Endodermal cell (in vitro differentiated cells): ENCODE data around the gene AGBL1. TPM values are rescaled to one million over a fixed set of nuclear protein-coding genes. Genes with fewer than 3 reads are reported as not detected.

Source experiments
- DNase-seq: peaks from one replicate; pipeline ENCODE4 v3.0.0-alpha.2; 2017
- H3K27ac ChIP-seq: 2 replicates; pipeline ENCODE4 v1.5.1; 2013; ENCODE audit warnings: mild to moderate bottlenecking, low read depth, low read length, moderate library complexity
- H3K27me3 ChIP-seq: 2 replicates; pipeline ENCODE4 v1.6.1; 2013; ENCODE audit warnings: mild to moderate bottlenecking, low read length, moderate library complexity; ENCODE audit not compliant: insufficient read depth, control insufficient read depth, poor library complexity, severe bottlenecking
- H3K36me3 ChIP-seq: 2 replicates; pipeline ENCODE4 v1.7.0; 2013; ENCODE audit warnings: mild to moderate bottlenecking, low read length, moderate library complexity; ENCODE audit not compliant: control insufficient read depth, insufficient read depth
- H3K4me1 ChIP-seq: one replicate; pipeline ENCODE4 v1.7.0; 2013; ENCODE audit warnings: low read length; ENCODE audit not compliant: control insufficient read depth, insufficient read depth
- H3K4me3 ChIP-seq: 2 replicates; pipeline ENCODE4 v1.5.1; 2013; ENCODE audit warnings: mild to moderate bottlenecking, low read length, moderate library complexity
- H3K9ac ChIP-seq: 2 replicates; pipeline ENCODE4 v1.6.1; 2013; ENCODE audit warnings: mild to moderate bottlenecking, low read length, moderate library complexity; ENCODE audit not compliant: poor library complexity, severe bottlenecking; ENCODE audit errors: extremely low read depth
- H3K9me3 ChIP-seq: 2 replicates; pipeline ENCODE4 v1.6.1; 2013; ENCODE audit warnings: mild to moderate bottlenecking, low read length, moderate library complexity; ENCODE audit not compliant: control insufficient read depth
- H3K27ac Mint-ChIP-seq: 2 replicates; pipeline ENCODE4 v1.8.0; 2020; ENCODE audit warnings: mixed read lengths
- H3K27me3 Mint-ChIP-seq: 2 replicates; pipeline ENCODE4 v1.8.0; 2021; ENCODE audit warnings: mild to moderate bottlenecking, mixed read lengths; ENCODE audit not compliant: insufficient read depth
- H3K36me3 Mint-ChIP-seq: 2 replicates; pipeline ENCODE4 v1.8.0; 2020; ENCODE audit warnings: low read depth, mixed read lengths
- H3K4me1 Mint-ChIP-seq: 2 replicates; pipeline ENCODE4 v1.8.0; 2020; ENCODE audit warnings: mixed read lengths
- H3K4me3 Mint-ChIP-seq: 2 replicates; pipeline ENCODE4 v1.8.0; 2020; ENCODE audit warnings: mild to moderate bottlenecking, moderate library complexity, mixed read lengths
- H3K9me3 Mint-ChIP-seq: 2 replicates; pipeline ENCODE4 v1.8.0; 2020; ENCODE audit warnings: mild to moderate bottlenecking, mixed read lengths
- CTCF ChIP-seq: fragments of 200-600 bp; sonication (generic); conservative IDR thresholded peaks from 2 replicates; pipeline ENCODE4 v1.5.0; 2021; ENCODE audit warnings: antibody characterized with exemption, mild to moderate bottlenecking
- WGBS, 2 experiments: methylation state at CpG; one replicate each; pipeline versions ENCODE4 v1.1.5 to v1.1.7; 2013; ENCODE audit warnings: missing lambda C conversion rate in 2 of 2, mixed read lengths in 1 of 2; ENCODE audit not compliant: insufficient coverage in 1 of 2, insufficient read length in 1 of 2; 5-methylcytosine and 5-hydroxymethylcytosine counted together
- total RNA-seq, 2 donors: library from RNA; stranded (reverse); fragmentation: NEBNext Ultra II Directional in 1 of 2; extraction: Animal tissue kit (Norgen Biotek cat#: 25700) in 1 of 2; gene quantifications; 2 replicates in 1 of 2; 3 replicates in 1 of 2; pipeline ENCODE4 v1.2.1, GENCODE V29; 2021

The AGBL1 gene
- total RNA-seq, 2 donors from 2014 or later, result 0.07 to 0.11 TPM

GRCh38 chr15:86316216-86316615, 236.5 kb downstream of the AGBL1 start:
- Histone ChIP-seq H3K36me3 (no peaks in the 10 kb centered on the region), H3K4me1 (no peaks in the 10 kb centered on the region), H3K9ac (no peak overlapping the region), H3K27me3 (no peaks in the 10 kb centered on the region), H3K9me3 (no peaks in the 10 kb centered on the region), H3K27ac (no peak overlapping the region), H3K4me3 (no peak overlapping the region)
- peaks cover 13% of the 10 kb centered on the region for H3K4me1 Mint-ChIP-seq
- no peak overlapping the region for H3K4me3 Mint-ChIP-seq
- TF ChIP-seq CTCF, result no peak
- no peak overlapping the region for H3K27ac Mint-ChIP-seq
- DNase-seq, result no peak
- no peaks in the 10 kb centered on the region for H3K36me3 Mint-ChIP-seq
- peaks cover 2% of the 10 kb centered on the region for H3K27me3 Mint-ChIP-seq
- H3K9me3 Mint-ChIP-seq, result no peaks in the 10 kb centered on the region
- 90 to 92% methylated on average over 2 to 8 of the region's 8 CpGs for WGBS, 2 experiments

GRCh38 chr15:86316726-86317383, 237.2 kb downstream of the AGBL1 start:
- Histone ChIP-seq H3K9me3 (no peaks in the 10 kb centered on the region), H3K27me3 (no peaks in the 10 kb centered on the region), H3K36me3 (no peaks in the 10 kb centered on the region), H3K4me1 (no peaks in the 10 kb centered on the region), H3K4me3 (no peak overlapping the region), H3K27ac (peak overlapping the region; percentile 69), H3K9ac (no peak overlapping the region)
- TF ChIP-seq CTCF, result no peak
- H3K27me3 Mint-ChIP-seq, result peaks cover 2% of the 10 kb centered on the region
- 86 to 88% methylated on average over 3 to 6 of the region's 6 CpGs for WGBS, 2 experiments
- no peak overlapping the region for H3K4me3 Mint-ChIP-seq
- H3K36me3 Mint-ChIP-seq, result no peaks in the 10 kb centered on the region
- no peak for DNase-seq
- peaks cover 13% of the 10 kb centered on the region for H3K4me1 Mint-ChIP-seq
- no peak overlapping the region for H3K27ac Mint-ChIP-seq
- H3K9me3 Mint-ChIP-seq, result no peaks in the 10 kb centered on the region

GRCh38 chr15:86317384-86317740, 237.7 kb downstream of the AGBL1 start:
- H3K27ac ChIP-seq, result no peak overlapping the region
- no peaks in the 10 kb centered on the region for H3K36me3 ChIP-seq

More at GRCh38 chr15:86317384-86317740, 237.7 kb downstream of the AGBL1 start:
- Mint-ChIP-seq H3K9me3 (no peaks in the 10 kb centered on the region), H3K4me1 (peaks cover 13% of the 10 kb centered on the region), H3K4me3 (no peak overlapping the region), H3K36me3 (no peaks in the 10 kb centered on the region), H3K27ac (no peak overlapping the region), H3K27me3 (peaks cover 2% of the 10 kb centered on the region)
- H3K4me3 ChIP-seq, result no peak overlapping the region
- no peak for DNase-seq
- H3K9ac ChIP-seq, result no peak overlapping the region
- H3K4me1 ChIP-seq, result no peaks in the 10 kb centered on the region
- no peaks in the 10 kb centered on the region for H3K9me3 ChIP-seq
- H3K27me3 ChIP-seq, result no peaks in the 10 kb centered on the region
- TF ChIP-seq CTCF, result no peak
- WGBS, 2 experiments, result 90 to 94% methylated on average over 3 to 4 of the region's 4 CpGs
